Neuronal stem cell (in vitro differentiated cells): ENCODE data around the gene TNNT3.
A peak's percentile ranks its signal among the peaks of the same experiment; 100 is the strongest.
"Not testable (repeated sequence)": the region's sequence is repeated elsewhere in the genome, so short reads cannot be mapped to it uniquely, and the experiment has no call there.

Experiments
- DNase-seq: peaks from one replicate; pipeline ENCODE4 v3.0.0-alpha.2; 2013; ENCODE audit warnings: low spot score
- H2AFZ ChIP-seq: one replicate; pipeline ENCODE4 v1.6.1; 2013; ENCODE audit warnings: mild to moderate bottlenecking, low read length, inconsistent platforms
- H2AK5ac ChIP-seq: 2 replicates; pipeline ENCODE4 v1.6.1; 2013; ENCODE audit warnings: low read depth, mild to moderate bottlenecking, inconsistent platforms, low read length, moderate library complexity, mixed read lengths
- H2BK120ac ChIP-seq: 2 replicates; pipeline ENCODE4 v1.6.1; 2013; ENCODE audit warnings: low read depth, mild to moderate bottlenecking, inconsistent platforms, low read length, moderate library complexity, mixed read lengths
- H2BK12ac ChIP-seq: one replicate; pipeline ENCODE4 v1.6.1; 2013; ENCODE audit warnings: low read length, inconsistent platforms
- H2BK15ac ChIP-seq: 2 replicates; pipeline ENCODE4 v1.6.1; 2013; ENCODE audit warnings: mild to moderate bottlenecking, low read length, inconsistent platforms, mixed read lengths
- H2BK5ac ChIP-seq: one replicate; pipeline ENCODE4 v1.6.1; 2013; ENCODE audit warnings: inconsistent platforms, mild to moderate bottlenecking, low read length, moderate library complexity
- H3K14ac ChIP-seq: one replicate; pipeline ENCODE4 v1.6.1; 2013; ENCODE audit warnings: low read length, inconsistent platforms
- H3K18ac ChIP-seq: 2 replicates; pipeline ENCODE4 v1.6.1; 2013; ENCODE audit warnings: low read length, inconsistent platforms
- H3K23ac ChIP-seq: 2 replicates; pipeline ENCODE4 v1.6.1; 2013; ENCODE audit warnings: low read depth, mild to moderate bottlenecking, mixed read lengths, low read length, inconsistent platforms; ENCODE audit not compliant: poor library complexity
- H3K27ac ChIP-seq: replicated peaks from 3 replicates; pipeline ENCODE4 v1.5.1; 2013; ENCODE audit warnings: low read length, inconsistent platforms
- H3K27me3 ChIP-seq, 3 experiments: 2 replicates each; pipeline ENCODE4 v1.6.1; 2013; ENCODE audit warnings: low read length in 3 of 3, mild to moderate bottlenecking in 2 of 3, inconsistent platforms in 1 of 3, low read depth in 1 of 3, mixed read lengths in 1 of 3, moderate library complexity in 1 of 3; ENCODE audit not compliant: control insufficient read depth in 3 of 3, insufficient read depth in 3 of 3
- H3K36me3 ChIP-seq, 2 donors: replicated peaks in 1 of 2; 2 replicates each; pipeline ENCODE4 v1.6.1; 2013; ENCODE audit warnings: low read length in 2 of 2; ENCODE audit not compliant: control insufficient read depth in 2 of 2, insufficient read depth in 2 of 2
- H3K4ac ChIP-seq: 2 replicates; pipeline ENCODE4 v1.6.1; 2013; ENCODE audit warnings: inconsistent platforms, mild to moderate bottlenecking, low read length, moderate library complexity
- H3K4me1 ChIP-seq, 2 donors: 1 replicate in 1 of 2; 2 replicates in 1 of 2; pipeline ENCODE4 v1.6.1; 2013; ENCODE audit warnings: low read length in 2 of 2, low read depth in 1 of 2; ENCODE audit not compliant: control insufficient read depth in 2 of 2, insufficient read depth in 1 of 2
- H3K4me2 ChIP-seq: one replicate; pipeline ENCODE4 v1.6.1; 2013; ENCODE audit warnings: mild to moderate bottlenecking, low read length, inconsistent platforms; ENCODE audit not compliant: insufficient read depth, poor library complexity, severe bottlenecking
- H3K4me3 ChIP-seq, 2 donors: 2 replicates each; pipeline ENCODE4 v1.5.1; 2013; ENCODE audit warnings: low read length in 2 of 2, mild to moderate bottlenecking in 2 of 2, inconsistent platforms in 1 of 2, moderate library complexity in 1 of 2
- H3K79me1 ChIP-seq: one replicate; pipeline ENCODE4 v1.6.1; 2013; ENCODE audit warnings: low read depth, mild to moderate bottlenecking, inconsistent platforms, low read length, moderate library complexity
- H3K9ac ChIP-seq: one replicate; pipeline ENCODE4 v1.6.1; 2013; ENCODE audit warnings: mild to moderate bottlenecking, low read depth, low read length, inconsistent platforms; ENCODE audit not compliant: poor library complexity
- H3K9me3 ChIP-seq, 2 donors: replicated peaks in 1 of 2; 2 replicates each; pipeline versions ENCODE3 to v1.6.1; 2013; ENCODE audit warnings: low read length in 2 of 2, mild to moderate bottlenecking in 2 of 2, inconsistent platforms in 1 of 2, low read depth in 1 of 2, mixed read lengths in 1 of 2, moderate library complexity in 1 of 2; ENCODE audit not compliant: control insufficient read depth in 2 of 2, insufficient read depth in 1 of 2
- H4K8ac ChIP-seq: one replicate; pipeline ENCODE4 v1.6.1; 2013; ENCODE audit warnings: low read depth, mild to moderate bottlenecking, inconsistent platforms, low read length, moderate library complexity
- H4K91ac ChIP-seq: one replicate; pipeline ENCODE4 v1.6.1; 2013; ENCODE audit warnings: low read length, low read depth, mild to moderate bottlenecking, inconsistent platforms; ENCODE audit not compliant: poor library complexity
- WGBS, 2 donors: extraction: QIAGEN DNeasy Blood & Tissue Kit; methylation state at CpG; one replicate each; pipeline ENCODE4 v1.1.7; 2013; ENCODE audit warnings: missing lambda C conversion rate in 2 of 2, mixed read lengths in 1 of 2; ENCODE audit not compliant: insufficient read length in 2 of 2, insufficient replicate concordance in 1 of 2; ENCODE audit errors: extremely low coverage in 2 of 2; 5-methylcytosine and 5-hydroxymethylcytosine counted together

The TNNT3 gene

GRCh38 chr11:1872267-1872985 lies 47.1 kb upstream of the TNNT3 start:
- Histone ChIP-seq H2BK15ac (peak overlapping the region; percentile 11), H3K4me1 (peaks cover 10 to 28% of the 10 kb centered on the region in 2 donors), H3K36me3 (no peaks in the 10 kb centered on the region), H3K4me3 (no peak overlapping the region), H3K4me2 (no peak overlapping the region), H2BK12ac (peak overlapping the region; percentile 73), H2AFZ (no peak overlapping the region), H4K8ac (no peak overlapping the region), H4K91ac (no peak overlapping the region), H3K4ac (no peak overlapping the region), H3K79me1 (no peaks in the 10 kb centered on the region), H2BK120ac (no peak overlapping the region), H3K18ac (peak overlapping the region; percentile 76), H3K23ac (no peak overlapping the region), H3K27ac (no peak overlapping the region), H3K9me3 (no peaks in the 10 kb centered on the region), H2BK5ac (no peak overlapping the region), H2AK5ac (peak overlapping the region; percentile 83), H3K27me3 (peaks cover 0 to 3% (median 0%) of the 10 kb centered on the region in 3 experiments), H3K14ac (no peak overlapping the region), H3K9ac (no peak overlapping the region)
- WGBS, 2 donors = no CpG with 5 or more reads among the region's 25 CpGs
- no peak for DNase-seq

DNA sequence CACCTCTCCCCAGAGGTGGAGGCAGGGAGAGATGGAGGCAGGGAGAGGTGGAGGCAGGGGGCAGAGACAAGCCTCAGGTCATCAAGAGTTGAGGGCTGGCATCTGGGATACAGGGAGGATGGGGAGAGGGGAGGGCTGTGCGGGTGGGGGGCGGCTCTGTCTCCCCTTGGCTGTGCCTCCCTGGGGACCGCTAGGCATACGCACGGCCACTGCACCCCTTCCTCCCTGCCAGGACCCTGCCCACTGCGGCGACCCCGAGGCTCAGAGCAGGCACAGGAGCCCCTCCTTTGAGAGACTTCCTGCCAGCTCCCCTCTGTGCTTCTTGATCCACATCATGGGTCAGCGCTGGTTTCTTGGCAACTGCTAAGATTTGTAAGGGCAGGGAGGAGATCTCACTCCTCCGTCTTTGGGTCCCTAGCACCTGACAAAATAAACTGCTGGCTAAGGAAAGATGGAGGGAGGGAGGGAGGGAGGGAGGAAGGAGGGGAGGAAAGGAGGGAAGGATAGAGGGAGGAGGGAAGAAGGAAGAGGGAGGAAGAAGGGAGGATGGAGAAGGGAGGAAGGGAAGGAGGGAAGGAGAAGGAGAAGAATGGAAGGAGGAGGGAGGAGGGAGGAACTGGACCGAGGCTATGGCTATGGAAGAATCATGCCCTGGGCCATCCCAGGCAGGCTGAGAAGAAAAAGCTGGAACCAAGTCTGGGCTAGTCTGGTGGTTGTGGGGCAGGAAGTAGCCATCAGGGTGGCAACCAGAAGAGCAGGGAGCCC lies 46.3 kb upstream of the TNNT3 start:
- no peak overlapping the region for H3K4me3 ChIP-seq
- no CpG with 5 or more reads among the region's 11 CpGs for WGBS, 2 donors

GRCh38 chr11:1873813-1874150 lies 45.7 kb upstream of the TNNT3 start:
- H3K4me2 ChIP-seq, H3K4me3 ChIP-seq, H3K9ac ChIP-seq, H3K27ac ChIP-seq, H3K79me1 ChIP-seq, H3K27me3 ChIP-seq, H4K8ac ChIP-seq, H3K36me3 ChIP-seq, H3K9me3 ChIP-seq, H4K91ac ChIP-seq, H3K23ac ChIP-seq, H3K4ac ChIP-seq, DNase-seq, H2BK5ac ChIP-seq, H2AFZ ChIP-seq, H2BK120ac ChIP-seq: not testable (repeated sequence)
- Histone ChIP-seq H2BK12ac (peak overlapping the region; percentile 41), H3K4me1 (peaks cover 11 to 30% of the 10 kb centered on the region in 2 donors), H3K14ac (peak overlapping the region; percentile 3), H2BK15ac (peak overlapping the region; percentile 100), H2AK5ac (peak overlapping the region; percentile 88), H3K18ac (peak overlapping the region; percentile 87)
- no CpG with 5 or more reads among the region's 17 CpGs for WGBS, 2 donors

More for the DNA sequence above, 46.3 kb upstream of the TNNT3 start:
- H3K36me3 ChIP-seq = no peaks in the 10 kb centered on the region
- peak overlapping the region; percentile 3 for H3K14ac ChIP-seq
- no peak overlapping the region for H3K27ac ChIP-seq
- peaks cover 11 to 31% of the 10 kb centered on the region in 2 donors for H3K4me1 ChIP-seq
- no peak overlapping the region for H3K23ac ChIP-seq
- no peak overlapping the region for H4K91ac ChIP-seq
- H2AFZ ChIP-seq = no peak overlapping the region
- H2BK15ac ChIP-seq = peak overlapping the region; percentile 100
- H2BK120ac ChIP-seq = no peak overlapping the region
- H3K79me1 ChIP-seq = no peaks in the 10 kb centered on the region
- H3K18ac ChIP-seq = peak overlapping the region; percentile 87
- no peak for DNase-seq
- H3K9me3 ChIP-seq = no peaks in the 10 kb centered on the region
- H3K27me3 ChIP-seq = peaks cover 0 to 3% (median 0%) of the 10 kb centered on the region in 3 experiments
- peak overlapping the region; percentile 41 for H2BK12ac ChIP-seq
- H4K8ac ChIP-seq = no peak overlapping the region
- no peak overlapping the region for H2BK5ac ChIP-seq
- no peak overlapping the region for H3K9ac ChIP-seq
- H2AK5ac ChIP-seq = peak overlapping the region; percentile 88
- H3K4me2 ChIP-seq = no peak overlapping the region
- H3K4ac ChIP-seq = no peak overlapping the region

- not testable (repeated sequence) for H3K14ac ChIP-seq, H3K27ac ChIP-seq, H3K4ac ChIP-seq, H3K4me2 ChIP-seq, H2BK5ac ChIP-seq, H3K4me3 ChIP-seq, H4K8ac ChIP-seq, H3K9ac ChIP-seq, H3K27me3 ChIP-seq, H3K23ac ChIP-seq, H2AFZ ChIP-seq, H4K91ac ChIP-seq, H3K9me3 ChIP-seq, H2BK120ac ChIP-seq, H3K79me1 ChIP-seq, DNase-seq, H3K36me3 ChIP-seq
- Histone ChIP-seq H3K4me1 (peaks cover 11 to 25% of the 10 kb centered on the region in 2 donors), H2BK15ac (peak overlapping the region; percentile 75), H3K18ac (peak overlapping the region; percentile 71), H2AK5ac (peak overlapping the region; percentile 88), H2BK12ac (peak overlapping the region; percentile 22)
- no CpG with 5 or more reads among the region's 17 CpGs for WGBS, 2 donors
Measured at GRCh38 chr11:1874441-1875092, 44.9 kb upstream of the TNNT3 start.
